ENCODE results near the gene RRAD.
A peak's percentile ranks its signal among the peaks of the same experiment; 100 is the strongest.

Gene RRAD

GRCh38 chr16:66913081-66913480, 12.3 kb downstream of the RRAD start:
- DNase-seq: no peak

- no peak for DNase-seq
Observed at GRCh38 chr16:66911801-66912200, 13.5 kb downstream of the RRAD start.

- DNase-seq: no peak
Observed at GRCh38 chr16:66911112-66911511, 14.2 kb downstream of the RRAD start.

GRCh38 chr16:66910175-66910940, 15.0 kb downstream of the RRAD start:
- no peak for DNase-seq

- no peak for DNase-seq
Observed at GRCh38 chr16:66908762-66909559, 16.4 kb downstream of the RRAD start.

GRCh38 chr16:66908116-66908515, 17.2 kb downstream of the RRAD start:
- DNase-seq: no peak

GRCh38 chr16:66906916-66907836, 18.2 kb downstream of the RRAD start:
- DNase-seq: no peak

- DNase-seq: peak; percentile 46
Observed at GRCh38 chr16:66905633-66906539, 19.4 kb downstream of the RRAD start.

- DNase-seq: no peak
Observed at GRCh38 chr16:66904846-66905632, 20.3 kb downstream of the RRAD start.

GRCh38 chr16:66904428-66904845, 20.9 kb downstream of the RRAD start:
- DNase-seq: no peak

- no peak for DNase-seq
Observed at GRCh38 chr16:66903544-66904427, 21.5 kb downstream of the RRAD start.

GRCh38 chr16:66902648-66903543, 22.4 kb downstream of the RRAD start:
- DNase-seq: no peak

- no peak for DNase-seq
Observed at GRCh38 chr16:66901626-66902025, 23.7 kb downstream of the RRAD start.

GRCh38 chr16:66900721-66901441, 24.5 kb downstream of the RRAD start:
- no peak for DNase-seq

GRCh38 chr16:66899945-66900710, 25.2 kb downstream of the RRAD start:
- no peak for DNase-seq

- no peak for DNase-seq
Observed at GRCh38 chr16:66899310-66899944, 25.9 kb downstream of the RRAD start.

GRCh38 chr16:66898933-66899309, 26.4 kb downstream of the RRAD start:
- no peak for DNase-seq
